ENCODE data around the gene MED7. TPM values are rescaled to one million over a fixed set of nuclear protein-coding genes. Genes with fewer than 3 reads are reported as not detected.
"Not testable (repeated sequence)": the region's sequence is repeated elsewhere in the genome, so short reads cannot be mapped to it uniquely, and the experiment has no call there.

MED7 gene, protein sequence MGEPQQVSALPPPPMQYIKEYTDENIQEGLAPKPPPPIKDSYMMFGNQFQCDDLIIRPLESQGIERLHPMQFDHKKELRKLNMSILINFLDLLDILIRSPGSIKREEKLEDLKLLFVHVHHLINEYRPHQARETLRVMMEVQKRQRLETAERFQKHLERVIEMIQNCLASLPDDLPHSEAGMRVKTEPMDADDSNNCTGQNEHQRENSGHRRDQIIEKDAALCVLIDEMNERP
- 10 to 100 TPM; 19.9 to 23.2 (median 20.2) TPM for polyA plus RNA-seq (ENCODE audit: insufficient read length in 3 of 3)
- long read RNA-seq, donor 1, transcript MED7-201 (2 exons, 2,402 nt) = major isoform, 15 of 15 reads
- long read RNA-seq, donor 1, partial matches to known transcripts = 0 of 15 reads
- long read RNA-seq, donor 1, other reads (novel, unspliced or antisense) = 0 of 15 reads
- long read RNA-seq, donor 2, transcript MED7-201 (2 exons, 2,402 nt) = major isoform, 27 of 29 reads
- long read RNA-seq, donor 2, partial matches to known transcripts = 0 of 29 reads
- long read RNA-seq, donor 2, other reads (novel, unspliced or antisense) = 0 of 29 reads
- long read RNA-seq, donor 3, transcript MED7-201 (2 exons, 2,402 nt) = major isoform, 14 of 14 reads
- long read RNA-seq, donor 3, partial matches to known transcripts = 0 of 14 reads
- long read RNA-seq, donor 3, other reads (novel, unspliced or antisense) = 0 of 14 reads
- long read RNA-seq, donor 4, transcript MED7-201 (2 exons, 2,402 nt) = major isoform, 14 of 24 reads
- long read RNA-seq, donor 4, partial matches to known transcripts = 9 of 24 reads
- long read RNA-seq, donor 4, other reads (novel, unspliced or antisense) = 0 of 24 reads
- long read RNA-seq, donor 5, transcript MED7-201 (2 exons, 2,402 nt) = major isoform, 10 of 12 reads
- long read RNA-seq, donor 5, partial matches to known transcripts = 0 of 12 reads
- long read RNA-seq, donor 5, other reads (novel, unspliced or antisense) = 0 of 12 reads
- long read RNA-seq, donor 6, transcript MED7-201 (2 exons, 2,402 nt) = major isoform, 13 of 15 reads
- long read RNA-seq, donor 6, partial matches to known transcripts = 0 of 15 reads
- long read RNA-seq, donor 6, other reads (novel, unspliced or antisense) = 0 of 15 reads
- long read RNA-seq, donor 7, transcript MED7-201 (2 exons, 2,402 nt) = major isoform, 12 of 12 reads
- long read RNA-seq, donor 7, partial matches to known transcripts = 0 of 12 reads
- long read RNA-seq, donor 7, other reads (novel, unspliced or antisense) = 0 of 12 reads
- long read RNA-seq, donor 8, partial matches to known transcripts = 0 of 5 reads
- long read RNA-seq, donor 8, other reads (novel, unspliced or antisense) = 0 of 5 reads
- long read RNA-seq, donor 9, transcript MED7-201 (2 exons, 2,402 nt) = major isoform, 12 of 24 reads
- long read RNA-seq, donor 9, partial matches to known transcripts = 10 of 24 reads
- long read RNA-seq, donor 9, other reads (novel, unspliced or antisense) = 0 of 24 reads
- long read RNA-seq, donor 10, transcript MED7-201 (2 exons, 2,402 nt) = major isoform, 9 of 18 reads
- long read RNA-seq, donor 10, partial matches to known transcripts = 6 of 18 reads
- long read RNA-seq, donor 10, other reads (novel, unspliced or antisense) = 0 of 18 reads
- long read RNA-seq, donor 11, transcript MED7-201 (2 exons, 2,402 nt) = major isoform, 8 of 9 reads
- long read RNA-seq, donor 11, partial matches to known transcripts = 0 of 9 reads
- long read RNA-seq, donor 11, other reads (novel, unspliced or antisense) = 0 of 9 reads
- long read RNA-seq, donor 12, transcript MED7-201 (2 exons, 2,402 nt) = major isoform, 11 of 12 reads
- long read RNA-seq, donor 12, partial matches to known transcripts = 0 of 12 reads
- long read RNA-seq, donor 12, other reads (novel, unspliced or antisense) = 0 of 12 reads
- long read RNA-seq, donor 13, transcript MED7-201 (2 exons, 2,402 nt) = major isoform, 7 of 8 reads
- long read RNA-seq, donor 13, partial matches to known transcripts = 0 of 8 reads
- long read RNA-seq, donor 13, other reads (novel, unspliced or antisense) = 0 of 8 reads
- long read RNA-seq, donor 14, transcript MED7-201 (2 exons, 2,402 nt) = major isoform, 19 of 21 reads
- long read RNA-seq, donor 14, partial matches to known transcripts = 0 of 21 reads
- long read RNA-seq, donor 14, other reads (novel, unspliced or antisense) = 0 of 21 reads
- long read RNA-seq, donor 15, transcript MED7-201 (2 exons, 2,402 nt) = major isoform, 21 of 25 reads
- long read RNA-seq, donor 15, partial matches to known transcripts = 0 of 25 reads
- long read RNA-seq, donor 15, other reads (novel, unspliced or antisense) = 0 of 25 reads
- long read RNA-seq, donor 16, transcript MED7-201 (2 exons, 2,402 nt) = major isoform, 24 of 27 reads
- long read RNA-seq, donor 16, partial matches to known transcripts = 0 of 27 reads
- long read RNA-seq, donor 16, other reads (novel, unspliced or antisense) = 0 of 27 reads

DNA sequence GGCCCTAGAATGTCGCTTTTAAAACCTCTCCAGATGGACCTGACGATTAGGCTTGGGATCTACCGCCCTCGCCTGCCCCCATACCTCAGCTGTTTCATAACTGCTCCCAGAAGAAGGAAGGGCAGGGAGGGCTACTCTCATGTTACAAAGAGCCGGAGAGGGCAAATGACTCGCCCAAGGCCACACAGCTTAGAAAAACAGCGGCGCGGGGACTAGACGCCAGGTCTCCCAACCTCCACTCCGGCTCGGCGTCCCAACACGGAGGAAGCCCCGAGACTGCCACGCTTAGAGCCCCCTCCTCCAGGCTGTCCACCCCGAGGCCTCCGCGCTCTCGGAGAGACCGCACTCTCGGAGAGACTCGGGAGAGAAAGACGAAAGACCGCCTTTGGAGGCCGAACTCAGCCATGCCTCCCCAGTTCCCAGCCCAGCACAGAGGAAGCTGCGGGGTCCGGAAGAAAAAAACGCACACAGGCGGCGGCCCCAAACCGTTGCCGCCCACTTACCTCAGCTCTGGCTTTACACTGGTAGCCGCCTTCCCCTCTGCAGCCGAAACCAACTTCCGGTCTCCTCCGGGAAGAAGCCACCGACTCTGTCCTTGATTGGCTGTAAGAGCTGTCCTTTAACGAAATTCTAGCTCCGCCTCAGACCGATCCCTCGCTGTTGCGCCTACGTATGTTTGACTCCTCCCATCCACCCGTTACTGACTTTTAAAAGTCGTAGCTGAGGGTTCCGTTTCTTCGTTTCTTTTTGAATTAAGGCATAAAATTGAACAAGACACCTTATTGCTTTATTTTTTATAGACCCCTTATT lies at the start of gene MED7:
Gene MED7 (minus strand): TSS at position 549 of the 810 bp plus-strand sequence. CDS start 3,434 bp downstream, outside the sequence.
- peak; percentile 99 for DNase-seq

DNA sequence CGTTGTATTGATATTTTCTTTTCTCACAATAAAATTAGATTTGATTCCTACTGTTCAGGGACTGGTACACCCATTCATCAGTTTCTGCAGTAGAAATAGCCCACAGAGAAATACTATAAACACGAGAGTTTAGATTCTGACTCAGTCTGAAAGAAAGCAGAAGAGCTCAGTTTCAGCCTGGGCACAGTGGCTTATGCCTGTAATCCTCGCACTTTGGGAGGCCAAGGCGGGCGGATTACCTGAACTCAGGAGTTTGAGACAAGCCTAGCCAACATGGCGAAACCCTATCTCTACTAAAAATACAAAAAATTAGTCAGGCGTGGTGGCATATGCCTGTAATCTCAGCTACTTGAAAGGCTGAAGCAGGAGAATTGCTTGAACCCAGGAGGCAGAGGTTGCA lies 46.6 kb upstream of the MED7 start:
- no peak for DNase-seq

- DNase-seq = no peak
These were observed 45.6 kb upstream of the MED7 start for GRCh38 chr5:157188270-157188669.

- DNase-seq = no peak
These were observed 44.5 kb upstream of the MED7 start for GRCh38 chr5:157187046-157187754.

GRCh38 chr5:157186309-157187045 lies 43.8 kb upstream of the MED7 start:
- DNase-seq = no peak

- not testable (repeated sequence) for DNase-seq
These were observed 42.5 kb upstream of the MED7 start for GRCh38 chr5:157185122-157185521.

GRCh38 chr5:157184117-157184670 lies 41.5 kb upstream of the MED7 start:
- DNase-seq = no peak

GRCh38 chr5:157182143-157182757 lies 39.6 kb upstream of the MED7 start:
- DNase-seq = no peak

- no peak for DNase-seq
These were observed 38.0 kb upstream of the MED7 start, which contains the start of gene ITK for GRCh38 chr5:157180374-157181264. Gene ITK (plus strand): TSS chr5:157180840. CDS start chr5:157180978, 138 bp downstream.

DNA sequence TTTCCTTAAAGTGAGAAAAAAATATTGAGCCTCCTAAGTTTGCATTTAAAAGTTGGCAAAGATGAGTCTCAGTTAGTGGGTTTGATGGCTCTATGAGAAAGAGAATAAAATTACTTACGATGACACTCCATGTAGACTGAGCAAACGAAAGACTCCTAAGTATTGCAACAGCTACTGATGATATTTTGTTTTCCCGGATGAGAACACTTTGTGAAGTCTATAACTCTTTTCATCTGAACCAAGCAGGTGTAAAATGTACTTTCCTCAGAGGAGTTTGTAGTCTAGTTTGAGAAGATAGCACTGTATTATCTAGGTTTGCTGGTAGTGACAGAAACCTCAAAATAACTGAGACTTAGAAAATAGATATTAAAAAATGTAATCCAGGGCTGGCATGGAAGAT lies 36.3 kb upstream of the MED7 start:
- DNase-seq = no peak

GRCh38 chr5:157177953-157178352 lies 35.3 kb upstream of the MED7 start:
- no peak for DNase-seq

GRCh38 chr5:157175071-157175612 lies 32.5 kb upstream of the MED7 start:
- no peak for DNase-seq

DNA sequence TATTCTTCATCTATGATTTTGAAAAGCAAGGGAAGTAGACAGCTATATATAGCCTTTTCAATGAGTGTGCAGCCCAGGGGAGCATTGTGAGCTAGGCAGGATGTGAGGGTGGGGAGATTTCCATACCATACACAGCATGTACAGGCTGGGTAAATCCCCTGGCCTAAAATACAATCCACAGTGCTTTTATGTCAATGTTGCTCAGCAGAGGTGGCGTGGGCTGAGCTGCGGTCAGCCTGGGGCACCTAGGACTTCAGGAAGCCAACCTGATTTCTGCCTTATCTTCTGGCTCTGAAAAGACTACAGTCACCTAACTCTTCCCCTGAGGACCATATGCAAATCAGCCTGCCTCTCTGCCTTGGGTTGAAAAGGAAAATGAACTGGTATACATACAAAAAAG lies 29.7 kb upstream of the MED7 start:
- DNase-seq = no peak

DNA sequence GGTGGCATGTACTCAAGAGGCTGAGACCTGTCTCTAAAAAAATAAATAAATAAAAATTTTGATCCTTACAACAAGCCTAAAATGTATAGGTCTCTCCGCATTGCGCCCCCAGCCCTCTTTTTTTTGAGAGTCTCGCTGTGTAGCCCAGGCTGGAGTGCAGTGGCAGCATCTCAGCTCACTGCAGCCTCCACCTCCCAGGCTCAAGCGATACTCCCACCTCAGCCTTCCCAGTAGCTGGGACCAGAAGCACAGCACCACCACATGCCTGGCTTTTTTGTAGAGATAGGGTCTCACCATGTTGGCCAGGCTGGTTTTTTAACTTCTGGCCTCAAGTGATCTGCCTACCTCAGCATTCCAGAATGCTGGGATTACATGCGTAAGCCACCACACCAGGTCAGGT lies 25.6 kb upstream of the MED7 start:
- no peak for DNase-seq

- DNase-seq = no peak
These were observed 24.6 kb upstream of the MED7 start for GRCh38 chr5:157167214-157167621.
